ENCODE data around the gene EZR.
"Not testable (repeated sequence)": the region's sequence is repeated elsewhere in the genome, so short reads cannot be mapped to it uniquely, and the experiment has no call there.

The EZR gene

GRCh38 chr6:158801655-158802294 lies 17.4 kb downstream of the EZR start:
- H3K27ac ChIP-seq (ENCODE audit: low read length) = no peak overlapping the region
- no peaks in the 10 kb centered on the region for H3K27me3 ChIP-seq (ENCODE audit: insufficient read depth, low read length)
- H3K9me3 ChIP-seq (ENCODE audit: insufficient read depth, low read depth, low read length) = no peaks in the 10 kb centered on the region
- peaks cover 46% of the 10 kb centered on the region for H3K36me3 ChIP-seq (ENCODE audit: insufficient read depth, low read depth, low read length)
- no peak overlapping the region for H3K9ac ChIP-seq (ENCODE audit: low read depth, low read length)
- peaks cover 36% of the 10 kb centered on the region for H3K4me1 ChIP-seq (ENCODE audit: insufficient read depth, low read length)
- H3K4me3 ChIP-seq (ENCODE audit: low read length) = no peak overlapping the region

GRCh38 chr6:158799051-158799792 lies 19.9 kb downstream of the EZR start:
- Histone ChIP-seq H3K36me3 (ENCODE audit: insufficient read depth, low read depth, low read length) (peaks cover 51% of the 10 kb centered on the region), H3K9me3 (ENCODE audit: insufficient read depth, low read depth, low read length) (no peaks in the 10 kb centered on the region), H3K9ac (ENCODE audit: low read depth, low read length) (no peak overlapping the region), H3K27ac (ENCODE audit: low read length) (no peak overlapping the region), H3K27me3 (ENCODE audit: insufficient read depth, low read length) (no peaks in the 10 kb centered on the region), H3K4me3 (ENCODE audit: low read length) (no peak overlapping the region), H3K4me1 (ENCODE audit: insufficient read depth, low read length) (peaks cover 35% of the 10 kb centered on the region)

GRCh38 chr6:158798311-158798710 lies 20.9 kb downstream of the EZR start:
- peaks cover 45% of the 10 kb centered on the region for H3K36me3 ChIP-seq (ENCODE audit: insufficient read depth, low read depth, low read length)
- H3K4me3 ChIP-seq (ENCODE audit: low read length) = no peak overlapping the region
- H3K4me1 ChIP-seq (ENCODE audit: insufficient read depth, low read length) = peaks cover 32% of the 10 kb centered on the region
- H3K27me3 ChIP-seq (ENCODE audit: insufficient read depth, low read length) = no peaks in the 10 kb centered on the region
- no peak overlapping the region for H3K27ac ChIP-seq (ENCODE audit: low read length)
- H3K9ac ChIP-seq (ENCODE audit: low read depth, low read length) = no peak overlapping the region
- no peaks in the 10 kb centered on the region for H3K9me3 ChIP-seq (ENCODE audit: insufficient read depth, low read depth, low read length)

GRCh38 chr6:158797331-158798310 lies 21.5 kb downstream of the EZR start:
- H3K27ac ChIP-seq (ENCODE audit: low read length) = no peak overlapping the region
- no peak overlapping the region for H3K9ac ChIP-seq (ENCODE audit: low read depth, low read length)
- peaks cover 42% of the 10 kb centered on the region for H3K36me3 ChIP-seq (ENCODE audit: insufficient read depth, low read depth, low read length)
- no peak overlapping the region for H3K4me3 ChIP-seq (ENCODE audit: low read length)
- H3K4me1 ChIP-seq (ENCODE audit: insufficient read depth, low read length) = peaks cover 30% of the 10 kb centered on the region
- H3K27me3 ChIP-seq (ENCODE audit: insufficient read depth, low read length) = no peaks in the 10 kb centered on the region
- no peaks in the 10 kb centered on the region for H3K9me3 ChIP-seq (ENCODE audit: insufficient read depth, low read depth, low read length)

- no peak overlapping the region for H3K4me3 ChIP-seq (ENCODE audit: low read length)
- H3K9me3 ChIP-seq (ENCODE audit: insufficient read depth, low read depth, low read length) = no peaks in the 10 kb centered on the region
- H3K27me3 ChIP-seq (ENCODE audit: insufficient read depth, low read length) = no peaks in the 10 kb centered on the region
- peaks cover 45% of the 10 kb centered on the region for H3K36me3 ChIP-seq (ENCODE audit: insufficient read depth, low read depth, low read length)
- no peak overlapping the region for H3K27ac ChIP-seq (ENCODE audit: low read length)
- peaks cover 32% of the 10 kb centered on the region for H3K4me1 ChIP-seq (ENCODE audit: insufficient read depth, low read length)
- H3K9ac ChIP-seq (ENCODE audit: low read depth, low read length) = no peak overlapping the region
These were observed 22.8 kb downstream of the EZR start for GRCh38 chr6:158796353-158796752.

- no peaks in the 10 kb centered on the region for H3K9me3 ChIP-seq (ENCODE audit: insufficient read depth, low read depth, low read length)
- no peak overlapping the region for H3K27ac ChIP-seq (ENCODE audit: low read length)
- peaks cover 32% of the 10 kb centered on the region for H3K4me1 ChIP-seq (ENCODE audit: insufficient read depth, low read length)
- no peak overlapping the region for H3K4me3 ChIP-seq (ENCODE audit: low read length)
- peaks cover 50% of the 10 kb centered on the region for H3K36me3 ChIP-seq (ENCODE audit: insufficient read depth, low read depth, low read length)
- H3K9ac ChIP-seq (ENCODE audit: low read depth, low read length) = no peak overlapping the region
- H3K27me3 ChIP-seq (ENCODE audit: insufficient read depth, low read length) = no peaks in the 10 kb centered on the region
These were observed 23.7 kb downstream of the EZR start for GRCh38 chr6:158795516-158795915.

GRCh38 chr6:158793432-158793831 lies 25.7 kb downstream of the EZR start:
- Histone ChIP-seq H3K4me3 (ENCODE audit: low read length) (no peak overlapping the region), H3K27ac (ENCODE audit: low read length) (no peak overlapping the region), H3K9me3 (ENCODE audit: insufficient read depth, low read depth, low read length) (no peaks in the 10 kb centered on the region), H3K27me3 (ENCODE audit: insufficient read depth, low read length) (no peaks in the 10 kb centered on the region), H3K9ac (ENCODE audit: low read depth, low read length) (no peak overlapping the region), H3K36me3 (ENCODE audit: insufficient read depth, low read depth, low read length) (peaks cover 56% of the 10 kb centered on the region), H3K4me1 (ENCODE audit: insufficient read depth, low read length) (peaks cover 24% of the 10 kb centered on the region; the same call in 1 of the 2 replicates)

- H3K4me3 ChIP-seq (ENCODE audit: low read length); H3K9ac ChIP-seq (ENCODE audit: low read depth, low read length); H3K27ac ChIP-seq (ENCODE audit: low read length); H3K27me3 ChIP-seq (ENCODE audit: insufficient read depth, low read length); H3K9me3 ChIP-seq (ENCODE audit: insufficient read depth, low read depth, low read length): not testable (repeated sequence)
- Histone ChIP-seq H3K36me3 (ENCODE audit: insufficient read depth, low read depth, low read length) (peaks cover 57% of the 10 kb centered on the region), H3K4me1 (ENCODE audit: insufficient read depth, low read length) (peaks cover 24% of the 10 kb centered on the region; the same call in 1 of the 2 replicates)
These were observed 26.7 kb downstream of the EZR start for GRCh38 chr6:158792505-158792904.

- Histone ChIP-seq H3K36me3 (ENCODE audit: insufficient read depth, low read depth, low read length) (peaks cover 63% of the 10 kb centered on the region), H3K9ac (ENCODE audit: low read depth, low read length) (no peak overlapping the region), H3K27ac (ENCODE audit: low read length) (no peak overlapping the region), H3K4me1 (ENCODE audit: insufficient read depth, low read length) (peaks cover 14% of the 10 kb centered on the region; the same call in 1 of the 2 replicates), H3K4me3 (ENCODE audit: low read length) (no peak overlapping the region), H3K27me3 (ENCODE audit: insufficient read depth, low read length) (no peaks in the 10 kb centered on the region), H3K9me3 (ENCODE audit: insufficient read depth, low read depth, low read length) (no peaks in the 10 kb centered on the region)
These were observed 27.8 kb downstream of the EZR start for GRCh38 chr6:158791274-158791855.

- H3K27me3 ChIP-seq (ENCODE audit: insufficient read depth, low read length) = no peaks in the 10 kb centered on the region
- no peak overlapping the region for H3K27ac ChIP-seq (ENCODE audit: low read length)
- H3K36me3 ChIP-seq (ENCODE audit: insufficient read depth, low read depth, low read length) = peaks cover 73% of the 10 kb centered on the region
- H3K4me3 ChIP-seq (ENCODE audit: low read length) = no peak overlapping the region
- H3K9me3 ChIP-seq (ENCODE audit: insufficient read depth, low read depth, low read length) = no peaks in the 10 kb centered on the region
- H3K9ac ChIP-seq (ENCODE audit: low read depth, low read length) = no peak overlapping the region
- H3K4me1 ChIP-seq (ENCODE audit: insufficient read depth, low read length) = peaks cover 6% of the 10 kb centered on the region
These were observed 29.9 kb downstream of the EZR start for GRCh38 chr6:158789115-158789917.

All from iPS-20b (cell line).